SIG-M5 treated with dmso at 0.1 percent for 504 hours (cell line): Measurements from ENCODE around the gene MYH14.

ENCODE experiments used
- DNase-seq: peaks from one replicate; lab custom pipeline; 2025; ENCODE audit not compliant: unreplicated experiment; lab: John Stamatoyannopoulos, UW

MYH14 gene

GRCh38 chr19:50358483-50359327 is 155.3 kb downstream of the MYH14 start:
- peak; percentile 47 for DNase-seq

DNA sequence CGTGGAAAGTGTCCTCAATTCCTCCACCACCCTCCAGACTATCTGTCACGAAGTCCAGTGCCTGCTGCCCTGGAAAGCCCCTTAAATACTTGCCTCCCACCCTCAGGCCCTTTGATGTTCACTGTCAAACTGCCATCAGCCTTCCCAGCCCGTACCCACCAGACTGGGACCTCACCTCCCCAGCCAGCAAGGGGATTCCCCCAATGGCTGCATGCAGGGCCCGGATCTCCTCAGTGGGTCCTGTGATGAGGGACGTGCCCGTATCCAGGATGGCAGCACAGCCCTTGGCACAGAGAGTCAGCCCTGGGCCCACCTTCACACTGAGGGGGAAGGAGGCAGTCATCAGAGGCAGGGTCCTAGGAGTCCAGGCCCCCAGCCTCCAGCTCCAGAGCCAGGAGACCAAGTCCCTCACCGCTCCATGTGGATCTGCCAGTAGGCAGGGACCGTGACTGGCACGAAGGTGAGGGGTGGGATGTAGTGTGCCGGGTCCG is 156.0 kb downstream of the MYH14 start:
- DNase-seq: no peak
